Upper lobe of right lung (tissue), 1 donor: Measurements from ENCODE around the gene EXTL2. TPM values are rescaled to one million over a fixed set of nuclear protein-coding genes. Genes with fewer than 3 reads are reported as not detected.

Source experiments
- total RNA-seq: library from RNA; stranded (reverse); fragmentation: NEBNext Ultra II Directional; extraction: Animal tissue kit (Norgen Biotek cat#: 25700); gene quantifications from one replicate; pipeline ENCODE4 v1.2.1, GENCODE V29; 2021
- donor health status: DM: no; HTN: yes; CAD: no; lungs with severe emphysema.

The EXTL2 gene
- total RNA-seq, 1 donor from 2014 or later, result 11.6 TPM

Other genes with a start within 250 kb of the EXTL2 start
- gene VCAM1, start 175.1 kb downstream of the EXTL2 start, total RNA-seq, result 8.1 TPM
- gene SLC30A7, start 1.2 kb upstream of the EXTL2 start, total RNA-seq, result 35.1 TPM
- gene DPH5, start 130.9 kb upstream of the EXTL2 start, total RNA-seq, result 23.8 TPM